Measurements from ENCODE around the gene TPI1.

GRCh38 chr12:6853626-6854025, 13.7 kb upstream of the TPI1 start:
- TF ChIP-seq CTCF (IDR thresholded peaks at IDR 0.05; ENCODE audit: control extremely low read depth in 1 of 3, insufficient read depth in 1 of 3, low read depth in 1 of 3, low read length in 3 of 3) (no peak), PHF8 (conservative IDR thresholded peaks at IDR 0.05; ENCODE audit: low read depth, low read length) (no peak), EZH2 (IDR thresholded peaks at IDR 0.05; ENCODE audit: low read depth, low read length, severe bottlenecking) (no peak), CEBPB (IDR thresholded peaks at IDR 0.05; ENCODE audit: low read depth, low read length) (no peak), MAX (IDR thresholded peaks at IDR 0.05) (no peak), BACH1 (IDR thresholded peaks at IDR 0.05; ENCODE audit: low read length) (no peak), JUN (IDR thresholded peaks at IDR 0.05; ENCODE audit: low read depth, low read length) (no peak), USF2 (IDR thresholded peaks at IDR 0.05; ENCODE audit: low read length) (no peak), POLR2AphosphoS5 (IDR thresholded peaks at IDR 0.05; ENCODE audit: low read depth, low read length) (no peak), ATF2 (IDR thresholded peaks at IDR 0.05; ENCODE audit: low read length) (no peak), TCF12 (IDR thresholded peaks at IDR 0.05; ENCODE audit: low read depth, low read length) (no peak)

All from H1 (cell line).